Ecto neural progenitor cell (in vitro differentiated cells): ENCODE data around the gene CCDC175.
A peak's percentile ranks its signal among the peaks of the same experiment; 100 is the strongest.

Experiments
- DNase-seq: peaks from one replicate; pipeline ENCODE4 v3.0.0-alpha.2; 2018; ENCODE audit warnings: low spot score

The CCDC175 gene

GRCh38 chr14:59538936-59539335 lies 37.7 kb downstream of the CCDC175 start:
- DNase-seq, result no peak

GRCh38 chr14:59537476-59537875 lies 39.1 kb downstream of the CCDC175 start:
- no peak for DNase-seq

GRCh38 chr14:59534361-59534987 lies 42.1 kb downstream of the CCDC175 start:
- DNase-seq, result no peak

GRCh38 chr14:59532419-59532818 lies 44.2 kb downstream of the CCDC175 start:
- no peak for DNase-seq

- DNase-seq, result no peak
Observed at GRCh38 chr14:59530349-59530748, 46.3 kb downstream of the CCDC175 start.

- DNase-seq, result no peak
Observed at GRCh38 chr14:59529189-59529588, 47.4 kb downstream of the CCDC175 start.

- DNase-seq, result no peak
Observed at GRCh38 chr14:59520224-59520623, 56.4 kb downstream of the CCDC175 start.

- DNase-seq, result peak; percentile 73
Observed at GRCh38 chr14:59511916-59512575, 64.6 kb downstream of the CCDC175 start.

- DNase-seq, result no peak
Observed at GRCh38 chr14:59510966-59511365, 65.6 kb downstream of the CCDC175 start.

- no peak for DNase-seq
Observed at GRCh38 chr14:59510001-59510400, 66.6 kb downstream of the CCDC175 start.

GRCh38 chr14:59509101-59509500 lies 67.5 kb downstream of the CCDC175 start:
- DNase-seq, result no peak

GRCh38 chr14:59507752-59508103 lies 68.9 kb downstream of the CCDC175 start:
- DNase-seq, result no peak

GRCh38 chr14:59507063-59507751 lies 69.4 kb downstream of the CCDC175 start:
- DNase-seq, result peak; percentile 79

- no peak for DNase-seq
Observed at GRCh38 chr14:59503256-59503655, 73.4 kb downstream of the CCDC175 start.

GRCh38 chr14:59500732-59501131 lies 75.9 kb downstream of the CCDC175 start:
- DNase-seq, result no peak

GRCh38 chr14:59492384-59492783 lies 84.2 kb downstream of the CCDC175 start:
- DNase-seq, result no peak

GRCh38 chr14:59490756-59491155 lies 85.9 kb downstream of the CCDC175 start:
- no peak for DNase-seq

- DNase-seq, result no peak
Observed at GRCh38 chr14:59484639-59485175, 91.9 kb downstream of the CCDC175 start.

- DNase-seq, result peak; percentile 98
Observed at GRCh38 chr14:59483819-59484638, 92.6 kb downstream of the CCDC175 start, which contains the start of the genes JKAMP and L3HYPDH. JKAMP (plus strand) TSS chr14:59484517; CDS start chr14:59484590, 73 bp downstream. L3HYPDH (minus strand) TSS chr14:59484408; CDS start chr14:59484316, 92 bp downstream.

GRCh38 chr14:59483363-59483762 lies 93.2 kb downstream of the CCDC175 start:
- no peak for DNase-seq

- no peak for DNase-seq
Observed at GRCh38 chr14:59482541-59483331, 93.9 kb downstream of the CCDC175 start.
